Measurements from ENCODE around the gene CCDC102A. TPM values are rescaled to one million over a fixed set of nuclear protein-coding genes. Genes with fewer than 3 reads are reported as not detected.

CCDC102A gene
- total and polyA plus RNA-seq, 9 of the 15 experiments (the other 6 are each of a cell fraction or from before 2014, with no cell fraction given) = 0.03 to 4.9 (median 1.4) TPM

DNA sequence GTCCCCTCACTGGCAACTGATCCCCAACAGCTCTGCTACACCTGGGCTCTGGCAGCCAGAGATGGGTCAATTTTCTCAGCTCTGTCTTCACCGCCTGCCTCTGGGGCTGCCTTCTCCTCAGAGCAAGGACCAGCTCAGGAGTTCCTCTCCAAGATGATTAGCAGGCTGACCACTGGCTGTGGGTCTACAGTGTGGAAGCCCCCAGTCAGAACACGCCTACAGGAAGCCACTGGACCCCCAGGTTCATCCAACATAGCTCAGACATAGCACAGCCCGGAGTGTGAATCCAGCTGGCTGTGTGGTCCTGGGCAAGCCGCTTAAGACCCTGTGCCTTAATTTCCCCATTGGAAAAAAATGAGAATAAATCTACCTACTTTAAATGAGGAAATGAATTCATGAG, 55.0 kb downstream of the CCDC102A start:
- no TSS peak for BruUV-seq (replicated peaks)
- Histone ChIP-seq H3K27ac (ENCODE audit: extremely low read depth, low read depth, low read length) (no peak overlapping the region), H4K20me1 (replicated peaks; ENCODE audit: control insufficient read depth, insufficient read depth, low read length) (no peaks in the 10 kb centered on the region), H3K9me3 (replicated peaks; ENCODE audit: control insufficient read depth, insufficient read depth, low read depth, low read length) (no peaks in the 10 kb centered on the region), H3K9me1 (ENCODE audit: control insufficient read depth, insufficient read depth, low read length) (no peaks in the 10 kb centered on the region), H3K4me1 (replicated peaks in 1 of 2; ENCODE audit: control insufficient read depth in 2 of 2, insufficient read depth in 2 of 2, low read length in 2 of 2) (peaks cover 22 to 61% of the 10 kb centered on the region in 2 experiments), H3K9ac (ENCODE audit: insufficient read depth in 1 of 2, low read depth in 2 of 2, low read length in 2 of 2) (no peak overlapping the region), H2AFZ (ENCODE audit: low read depth, low read length) (no peak overlapping the region), H3K36me3 (ENCODE audit: control insufficient read depth, insufficient read depth, low read length) (no peaks in the 10 kb centered on the region), H3K4me3 (no peak overlapping the region), H3K27me3 (ENCODE audit: control insufficient read depth in 2 of 2, insufficient read depth in 2 of 2, low read length in 2 of 2) (no peaks in the 10 kb centered on the region), H3K79me2 (ENCODE audit: control insufficient read depth, insufficient read depth, low read length) (no peaks in the 10 kb centered on the region), H3K4me2 (ENCODE audit: insufficient read depth, low read length) (no peak overlapping the region)
- ChIA-PET POLR2A (interaction anchor here (0.6 to 0.7 kb wide), 3 partner anchors 9 to 552 kb away, joined by 3 to 4 read pairs (median 3); no protein-coding TSS in a partner anchor), CTCF (ENCODE audit: low intra/inter-chr PET ratio) (no interaction called here)
- in situ Hi-C loops (cut with MboI) = no loop called here
- ATAC-seq (no peak), FAIRE-seq (no peak), DNase-seq (ENCODE audit: extremely low read depth in 1 of 4, low spot score in 3 of 4) (no peak)
- whole genome bisulfite sequencing (ENCODE audit: insufficient coverage, low coverage, missing lambda C conversion rate) = 68% methylated on average over 4 of the region's 4 CpGs
- intact Hi-C loops (cut with micrococcal nuclease) = no loop called here
- TF ChIP-seq SMAD2 (IDR thresholded peaks at IDR 0.05; ENCODE audit: low read depth, low read length) = no peak
- TF ChIP-seq, protein P1, sequence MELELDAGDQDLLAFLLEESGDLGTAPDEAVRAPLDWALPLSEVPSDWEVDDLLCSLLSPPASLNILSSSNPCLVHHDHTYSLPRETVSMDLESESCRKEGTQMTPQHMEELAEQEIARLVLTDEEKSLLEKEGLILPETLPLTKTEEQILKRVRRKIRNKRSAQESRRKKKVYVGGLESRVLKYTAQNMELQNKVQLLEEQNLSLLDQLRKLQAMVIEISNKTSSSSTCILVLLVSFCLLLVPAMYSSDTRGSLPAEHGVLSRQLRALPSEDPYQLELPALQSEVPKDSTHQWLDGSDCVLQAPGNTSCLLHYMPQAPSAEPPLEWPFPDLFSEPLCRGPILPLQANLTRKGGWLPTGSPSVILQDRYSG (tag; conservative IDR thresholded peaks at IDR 0.05; ENCODE audit: low read depth) = no peak

DNA sequence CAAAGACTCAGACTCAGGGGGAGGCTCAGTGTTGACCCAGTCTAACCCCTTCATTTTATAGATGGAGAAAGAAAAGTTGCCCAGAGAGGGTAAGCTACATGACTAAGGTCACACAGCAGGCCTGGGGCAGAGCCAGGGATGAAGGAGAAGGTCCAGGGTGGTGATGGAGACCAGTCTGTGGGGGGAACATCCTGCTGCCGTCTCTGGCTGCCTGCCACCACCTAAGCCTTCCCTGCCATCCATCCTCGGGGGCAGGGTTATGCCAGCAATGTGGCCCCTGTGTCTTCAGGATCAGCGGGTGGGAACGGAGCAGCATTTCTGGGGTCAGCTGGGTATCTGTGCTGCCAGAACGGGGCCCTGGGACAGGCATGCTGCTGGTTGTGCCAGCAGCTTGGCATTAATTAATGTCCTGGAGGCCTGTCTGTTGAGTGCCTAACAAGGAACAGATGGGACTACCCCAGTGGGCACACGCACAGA, 55.6 kb downstream of the CCDC102A start:
- Histone ChIP-seq H4K20me1 (replicated peaks; ENCODE audit: control insufficient read depth, insufficient read depth, low read length) (no peaks in the 10 kb centered on the region), H3K9me3 (replicated peaks; ENCODE audit: control insufficient read depth, insufficient read depth, low read depth, low read length) (no peaks in the 10 kb centered on the region), H3K9ac (ENCODE audit: insufficient read depth in 1 of 2, low read depth in 2 of 2, low read length in 2 of 2) (peak overlapping the region; percentile 20 to 26; a peak in 1 of 4 replicates), H3K27me3 (ENCODE audit: control insufficient read depth in 2 of 2, insufficient read depth in 2 of 2, low read length in 2 of 2) (no peaks in the 10 kb centered on the region), H3K4me2 (ENCODE audit: insufficient read depth, low read length) (peak overlapping the region; percentile 39; the same call in 1 of the 2 replicates), H2AFZ (ENCODE audit: low read depth, low read length) (peak overlapping the region; percentile 80), H3K79me2 (ENCODE audit: control insufficient read depth, insufficient read depth, low read length) (no peaks in the 10 kb centered on the region), H3K9me1 (ENCODE audit: control insufficient read depth, insufficient read depth, low read length) (no peaks in the 10 kb centered on the region), H3K27ac (ENCODE audit: extremely low read depth, low read depth, low read length) (peak overlapping the region; percentile 15; the same call in 1 of the 3 replicates), H3K36me3 (ENCODE audit: control insufficient read depth, insufficient read depth, low read length) (no peaks in the 10 kb centered on the region), H3K4me1 (replicated peaks in 1 of 2; ENCODE audit: control insufficient read depth in 2 of 2, insufficient read depth in 2 of 2, low read length in 2 of 2) (peaks cover 27 to 62% of the 10 kb centered on the region in 2 experiments), H3K4me3 (no peak overlapping the region)
- intact Hi-C loops (cut with micrococcal nuclease) (no loop called here), in situ Hi-C loops (cut with MboI) (no loop called here)
- CTCF ChIA-PET (ENCODE audit: low intra/inter-chr PET ratio) = no interaction called here
- ATAC-seq (no peak), FAIRE-seq (no peak), DNase-seq (ENCODE audit: extremely low read depth in 1 of 4, low spot score in 3 of 4) (no peak)
- POLR2A ChIA-PET = interaction anchor here (0.6 to 1.1 kb wide), 3 partner anchors 8 to 220 kb away, joined by 3 to 6 read pairs (median 4); partner anchors contain the start of gene POLR2C
- no TSS peak for BruUV-seq (replicated peaks)
- 59% methylated on average over 6 of the region's 6 CpGs for WGBS (ENCODE audit: insufficient coverage, low coverage, missing lambda C conversion rate)
- no peak for TF ChIP-seq SRSF3 (IDR thresholded peaks at IDR 0.05; ENCODE audit: insufficient read depth, low read length)
- TF ChIP-seq SUPT5H (IDR thresholded peaks at IDR 0.05) = no peak
- peak; percentile 85 for TF ChIP-seq HDAC2 (IDR thresholded peaks at IDR 0.05)
- TF ChIP-seq XRCC5 (IDR thresholded peaks at IDR 0.05; ENCODE audit: low read depth, low read length) = no peak
- no peak for TF ChIP-seq TAL1 (IDR thresholded peaks at IDR 0.05)
- peak; percentile 86; the same call in 1 of the 2 replicates for TF ChIP-seq SMARCA5 (IDR thresholded peaks at IDR 0.05)
- TF ChIP-seq, protein P2, sequence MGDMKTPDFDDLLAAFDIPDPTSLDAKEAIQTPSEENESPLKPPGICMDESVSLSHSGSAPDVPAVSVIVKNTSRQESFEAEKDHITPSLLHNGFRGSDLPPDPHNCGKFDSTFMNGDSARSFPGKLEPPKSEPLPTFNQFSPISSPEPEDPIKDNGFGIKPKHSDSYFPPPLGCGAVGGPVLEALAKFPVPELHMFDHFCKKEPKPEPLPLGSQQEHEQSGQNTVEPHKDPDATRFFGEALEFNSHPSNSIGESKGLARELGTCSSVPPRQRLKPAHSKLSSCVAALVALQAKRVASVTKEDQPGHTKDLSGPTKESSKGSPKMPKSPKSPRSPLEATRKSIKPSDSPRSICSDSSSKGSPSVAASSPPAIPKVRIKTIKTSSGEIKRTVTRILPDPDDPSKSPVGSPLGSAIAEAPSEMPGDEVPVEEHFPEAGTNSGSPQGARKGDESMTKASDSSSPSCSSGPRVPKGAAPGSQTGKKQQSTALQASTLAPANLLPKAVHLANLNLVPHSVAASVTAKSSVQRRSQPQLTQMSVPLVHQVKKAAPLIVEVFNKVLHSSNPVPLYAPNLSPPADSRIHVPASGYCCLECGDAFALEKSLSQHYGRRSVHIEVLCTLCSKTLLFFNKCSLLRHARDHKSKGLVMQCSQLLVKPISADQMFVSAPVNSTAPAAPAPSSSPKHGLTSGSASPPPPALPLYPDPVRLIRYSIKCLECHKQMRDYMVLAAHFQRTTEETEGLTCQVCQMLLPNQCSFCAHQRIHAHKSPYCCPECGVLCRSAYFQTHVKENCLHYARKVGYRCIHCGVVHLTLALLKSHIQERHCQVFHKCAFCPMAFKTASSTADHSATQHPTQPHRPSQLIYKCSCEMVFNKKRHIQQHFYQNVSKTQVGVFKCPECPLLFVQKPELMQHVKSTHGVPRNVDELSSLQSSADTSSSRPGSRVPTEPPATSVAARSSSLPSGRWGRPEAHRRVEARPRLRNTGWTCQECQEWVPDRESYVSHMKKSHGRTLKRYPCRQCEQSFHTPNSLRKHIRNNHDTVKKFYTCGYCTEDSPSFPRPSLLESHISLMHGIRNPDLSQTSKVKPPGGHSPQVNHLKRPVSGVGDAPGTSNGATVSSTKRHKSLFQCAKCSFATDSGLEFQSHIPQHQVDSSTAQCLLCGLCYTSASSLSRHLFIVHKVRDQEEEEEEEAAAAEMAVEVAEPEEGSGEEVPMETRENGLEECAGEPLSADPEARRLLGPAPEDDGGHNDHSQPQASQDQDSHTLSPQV (IDR thresholded peaks at IDR 0.05) = no peak

Data from K562 (cell line).